Activated CD8-positive, alpha-beta T cell treated with anti-CD3 and anti-CD28 coated beads, Interleukin-2, amount 10 ng/mL, durations not matched to agents 7 days and 5 days (primary cell): ENCODE results near the gene KCNK16. TPM values are rescaled to one million over a fixed set of nuclear protein-coding genes. Genes with fewer than 3 reads are reported as not detected.

ENCODE experiments used
- ATAC-seq: fragments of 150-1000 bp; cut with Tn5 transposase; one replicate; pipeline ENCODE4 v1.10.0; 2021; ENCODE audit warnings: moderate library complexity
- CTCF ChIA-PET: fragments of 350-600 bp; sonication (Branson Sonifier 250); formaldehyde crosslinking; loops from one replicate; lab custom pipeline; 2021; ENCODE audit warnings: antibody characterized with exemption; lab: Charles Lee
- POLR2A ChIA-PET: fragments of 350-600 bp; sonication (Branson Sonifier 250); formaldehyde crosslinking; loops from one replicate; lab custom pipeline; 2021; ENCODE audit warnings: antibody characterized with exemption; lab: Charles Lee
- DNase-seq: peaks from one replicate; pipeline ENCODE4 v3.0.0-alpha.2; 2020
- H3K27ac Mint-ChIP-seq: one replicate; pipeline ENCODE4 v1.8.0; 2021; ENCODE audit warnings: mild to moderate bottlenecking, mixed read lengths
- H3K27me3 Mint-ChIP-seq: one replicate; pipeline ENCODE4 v1.8.0; 2021; ENCODE audit warnings: low read depth, mixed read lengths
- H3K36me3 Mint-ChIP-seq: one replicate; pipeline ENCODE4 v1.8.0; 2021; ENCODE audit warnings: low read depth, mixed read lengths
- H3K4me1 Mint-ChIP-seq: one replicate; pipeline ENCODE4 v1.8.0; 2021; ENCODE audit warnings: low read depth, mixed read lengths
- H3K4me3 Mint-ChIP-seq: one replicate; pipeline ENCODE4 v1.8.0; 2021; ENCODE audit warnings: mild to moderate bottlenecking, mixed read lengths
- H3K9me3 Mint-ChIP-seq: one replicate; pipeline ENCODE4 v1.8.0; 2022; ENCODE audit warnings: mixed read lengths; ENCODE audit not compliant: insufficient read depth
- total RNA-seq, 2 experiments: library from RNA; stranded (reverse); gene quantifications; one replicate each; pipeline ENCODE4 v1.2.3, GENCODE V29; 2021

Gene KCNK16
- total RNA-seq, 2 experiments from 2014 or later, result not detected

GRCh38 chr6:39302669-39303424, 19.7 kb downstream of the KCNK16 start:
- Mint-ChIP-seq H3K36me3 (no peaks in the 10 kb centered on the region), H3K9me3 (no peaks in the 10 kb centered on the region), H3K27me3 (peaks cover 10% of the 10 kb centered on the region), H3K4me3 (peak overlapping the region; percentile 46), H3K4me1 (peaks cover 10% of the 10 kb centered on the region), H3K27ac (peak overlapping the region; percentile 70)
- POLR2A ChIA-PET, result interaction anchor here (1.0 kb wide), 1 partner anchor 29 kb away, joined by 3 read pairs; no protein-coding TSS in a partner anchor
- ATAC-seq (peak; percentile 99), DNase-seq (peak; percentile 93)
- CTCF ChIA-PET, result interaction anchor here (0.7 to 6.6 kb wide), 52 partner anchors 8 to 430 kb away, joined by 3 to 179 read pairs (median 4); partner anchors contain the start of genes KCNK5 and SAYSD1

GRCh38 chr6:39302011-39302410, 20.5 kb downstream of the KCNK16 start:
- Mint-ChIP-seq H3K4me1 (peaks cover 10% of the 10 kb centered on the region), H3K36me3 (no peaks in the 10 kb centered on the region), H3K4me3 (no peak overlapping the region), H3K9me3 (no peaks in the 10 kb centered on the region), H3K27me3 (peaks cover 4% of the 10 kb centered on the region), H3K27ac (no peak overlapping the region)
- ChIA-PET CTCF (interaction anchor here (1.0 to 6.6 kb wide), 22 partner anchors 9 to 429 kb away, joined by 3 to 179 read pairs (median 8); partner anchors contain the start of genes KCNK5 and SAYSD1), POLR2A (interaction anchor here (1.0 kb wide), 1 partner anchor 28 kb away, joined by 3 read pairs; no protein-coding TSS in a partner anchor)
- ATAC-seq (no peak), DNase-seq (no peak)

GRCh38 chr6:39301606-39302005, 20.9 kb downstream of the KCNK16 start:
- DNase-seq (no peak), ATAC-seq (no peak)
- H3K4me3 Mint-ChIP-seq, result no peak overlapping the region
- POLR2A ChIA-PET, result no interaction called here
- no peaks in the 10 kb centered on the region for H3K9me3 Mint-ChIP-seq
- H3K27me3 Mint-ChIP-seq, result peaks cover 3% of the 10 kb centered on the region
- peaks cover 10% of the 10 kb centered on the region for H3K4me1 Mint-ChIP-seq
- H3K27ac Mint-ChIP-seq, result no peak overlapping the region
- H3K36me3 Mint-ChIP-seq, result no peaks in the 10 kb centered on the region
- CTCF ChIA-PET, result interaction anchor here (1.1 to 6.6 kb wide), 7 partner anchors 85 to 429 kb away, joined by 3 to 179 read pairs (median 24); partner anchors contain the start of gene SAYSD1

- ATAC-seq (no peak), DNase-seq (no peak)
- Mint-ChIP-seq H3K36me3 (no peaks in the 10 kb centered on the region), H3K4me1 (peaks cover 10% of the 10 kb centered on the region), H3K9me3 (no peaks in the 10 kb centered on the region), H3K27me3 (no peaks in the 10 kb centered on the region), H3K4me3 (no peak overlapping the region), H3K27ac (no peak overlapping the region)
- POLR2A ChIA-PET, result no interaction called here
- CTCF ChIA-PET, result interaction anchor here (1.1 to 6.6 kb wide), 4 partner anchors 109 to 428 kb away, joined by 3 to 179 read pairs (median 33); no protein-coding TSS in a partner anchor
Measured at GRCh38 chr6:39300739-39301138, 21.8 kb downstream of the KCNK16 start.

GRCh38 chr6:39298061-39298460, 24.4 kb downstream of the KCNK16 start:
- ChIA-PET CTCF (no interaction called here), POLR2A (no interaction called here)
- Mint-ChIP-seq H3K4me1 (peaks cover 9% of the 10 kb centered on the region), H3K9me3 (no peaks in the 10 kb centered on the region), H3K27me3 (no peaks in the 10 kb centered on the region), H3K27ac (no peak overlapping the region), H3K4me3 (no peak overlapping the region), H3K36me3 (no peaks in the 10 kb centered on the region)
- DNase-seq (no peak), ATAC-seq (no peak)

GRCh38 chr6:39296745-39297640, 25.5 kb downstream of the KCNK16 start:
- DNase-seq, result no peak
- Mint-ChIP-seq H3K27ac (no peak overlapping the region), H3K27me3 (peaks cover 7% of the 10 kb centered on the region), H3K9me3 (no peaks in the 10 kb centered on the region), H3K4me3 (no peak overlapping the region), H3K36me3 (no peaks in the 10 kb centered on the region), H3K4me1 (no peaks in the 10 kb centered on the region)
- no peak for ATAC-seq
- POLR2A ChIA-PET, result no interaction called here
- CTCF ChIA-PET, result no interaction called here

GRCh38 chr6:39295611-39296011, 26.9 kb downstream of the KCNK16 start:
- Mint-ChIP-seq H3K36me3 (no peaks in the 10 kb centered on the region), H3K4me3 (no peak overlapping the region), H3K27me3 (peaks cover 7% of the 10 kb centered on the region), H3K9me3 (no peaks in the 10 kb centered on the region), H3K27ac (no peak overlapping the region), H3K4me1 (no peaks in the 10 kb centered on the region)
- ChIA-PET CTCF (no interaction called here), POLR2A (no interaction called here)
- ATAC-seq, result no peak
- no peak for DNase-seq

GRCh38 chr6:39294899-39295298, 27.6 kb downstream of the KCNK16 start:
- Mint-ChIP-seq H3K9me3 (no peaks in the 10 kb centered on the region), H3K4me1 (peaks cover under 1% of the 10 kb centered on the region), H3K4me3 (no peak overlapping the region), H3K27me3 (peaks cover 7% of the 10 kb centered on the region), H3K36me3 (no peaks in the 10 kb centered on the region), H3K27ac (no peak overlapping the region)
- ATAC-seq (no peak), DNase-seq (no peak)
- ChIA-PET CTCF (no interaction called here), POLR2A (no interaction called here)

GRCh38 chr6:39294133-39294532, 28.4 kb downstream of the KCNK16 start:
- H3K9me3 Mint-ChIP-seq, result no peaks in the 10 kb centered on the region
- CTCF ChIA-PET, result no interaction called here
- no peak for ATAC-seq

GRCh38 chr6:39292637-39293036, 29.9 kb downstream of the KCNK16 start:
- no peak for DNase-seq
- Mint-ChIP-seq H3K36me3 (no peaks in the 10 kb centered on the region), H3K4me1 (peaks cover 11% of the 10 kb centered on the region), H3K27me3 (peaks cover 9% of the 10 kb centered on the region), H3K4me3 (no peak overlapping the region), H3K9me3 (no peaks in the 10 kb centered on the region), H3K27ac (no peak overlapping the region)
- CTCF ChIA-PET, result no interaction called here
- POLR2A ChIA-PET, result no interaction called here
- no peak for ATAC-seq

More at GRCh38 chr6:39294133-39294532, 28.4 kb downstream of the KCNK16 start:
- Mint-ChIP-seq H3K27ac (no peak overlapping the region), H3K27me3 (peaks cover 9% of the 10 kb centered on the region), H3K4me1 (peaks cover 8% of the 10 kb centered on the region), H3K4me3 (no peak overlapping the region), H3K36me3 (no peaks in the 10 kb centered on the region)
- POLR2A ChIA-PET, result no interaction called here
- DNase-seq, result no peak

GRCh38 chr6:39289490-39289889, 33.0 kb downstream of the KCNK16 start:
- no peak overlapping the region for H3K27ac Mint-ChIP-seq

More at GRCh38 chr6:39289490-39289889, 33.0 kb downstream of the KCNK16 start:
- DNase-seq (no peak), ATAC-seq (no peak)
- ChIA-PET POLR2A (interaction anchor here (0.5 to 0.6 kb wide), 2 partner anchors 175 to 188 kb away, joined by 3 read pairs; partner anchors contain the start of gene SAYSD1), CTCF (interaction anchor here (1.9 kb wide), 1 partner anchor 14 kb away, joined by 5 read pairs; no protein-coding TSS in a partner anchor)
- peaks cover 13% of the 10 kb centered on the region for H3K27me3 Mint-ChIP-seq
- H3K9me3 Mint-ChIP-seq, result no peaks in the 10 kb centered on the region
- H3K36me3 Mint-ChIP-seq, result no peaks in the 10 kb centered on the region
- H3K4me3 Mint-ChIP-seq, result no peak overlapping the region
- H3K4me1 Mint-ChIP-seq, result peaks cover 11% of the 10 kb centered on the region
